HepG2 (cell line): ENCODE measurements around the gene BFSP1. TPM values are rescaled to one million over a fixed set of nuclear protein-coding genes. Genes with fewer than 3 reads are reported as not detected.

Source experiments
- ARID2 ChIP-seq: sonication (generic); formaldehyde crosslinking; IDR thresholded peaks from 2 replicates; pipeline ENCODE4 v1.8.1; 2022; ENCODE audit warnings: mild to moderate bottlenecking, missing genetic modification reagents, borderline replicate concordance
- ATF1 ChIP-seq: IDR thresholded peaks from 2 replicates; pipeline ENCODE4 v1.6.1; 2016; ENCODE audit warnings: mild to moderate bottlenecking, control low read depth
- BCL6 ChIP-seq: IDR thresholded peaks from 2 replicates; pipeline ENCODE4 v1.6.1; 2016; ENCODE audit warnings: missing genetic modification reagents, missing compliant biosample characterization
- CEBPG ChIP-seq: IDR thresholded peaks from 2 replicates; pipeline ENCODE4 v1.6.1; 2016
- EP300 ChIP-seq, 3 experiments: sonication (generic) in 1 of 3; formaldehyde crosslinking in 1 of 3; IDR thresholded peaks; 2 replicates each; pipeline versions ENCODE4 v1.5.1 to v1.6.1; 2011 to 2020; ENCODE audit warnings: low read depth in 2 of 3, low read length in 2 of 3, borderline replicate concordance in 1 of 3, improper control_type of control experiment in 1 of 3, mild to moderate bottlenecking in 1 of 3, missing genetic modification reagents in 1 of 3, moderate library complexity in 1 of 3
- FOXA3 ChIP-seq: IDR thresholded peaks from 2 replicates; pipeline ENCODE4 v1.6.1; 2016; ENCODE audit warnings: missing genetic modification reagents, missing compliant biosample characterization
- GATAD2A ChIP-seq: IDR thresholded peaks from 2 replicates; pipeline ENCODE4 v1.6.1; 2016
- HMG20A ChIP-seq: IDR thresholded peaks from 2 replicates; pipeline ENCODE4 v1.6.1; 2016; ENCODE audit warnings: borderline replicate concordance
- HNF4A ChIP-seq: sonication (generic); formaldehyde crosslinking; IDR thresholded peaks from 2 replicates; pipeline ENCODE4 v1.4.0; 2020; ENCODE audit warnings: missing genetic modification reagents
- JDP2 ChIP-seq: sonication (generic); formaldehyde crosslinking; IDR thresholded peaks from 2 replicates; pipeline ENCODE4 v1.8.1; 2022; ENCODE audit warnings: missing genetic modification reagents, borderline replicate concordance
- MAX ChIP-seq: IDR thresholded peaks from 2 replicates; pipeline ENCODE4 v1.6.1; 2012; ENCODE audit warnings: inconsistent platforms
- NFKBIZ ChIP-seq: IDR thresholded peaks from 2 replicates; pipeline ENCODE4 v1.6.1; 2018; ENCODE audit warnings: missing genetic modification reagents, missing compliant biosample characterization
- REL ChIP-seq: sonication (generic); formaldehyde crosslinking; conservative IDR thresholded peaks from 2 replicates; pipeline ENCODE4 v1.8.0; 2022; ENCODE audit warnings: mild to moderate bottlenecking, missing genetic modification reagents, moderate library complexity
- RERE ChIP-seq: IDR thresholded peaks from 2 replicates; pipeline ENCODE4 v1.6.1; 2016; ENCODE audit warnings: low read depth, missing genetic modification reagents, missing compliant biosample characterization
- SOX13 ChIP-seq, 3 experiments: fragments of 450-650 bp in 1 of 3; sonication (generic) in 1 of 3; formaldehyde crosslinking in 1 of 3; IDR thresholded peaks in 2 of 3; conservative IDR thresholded peaks in 1 of 3; 2 replicates each; pipeline versions ENCODE4 v1.5.0 to v1.6.1; 2016 to 2020; ENCODE audit warnings: antibody characterized with exemption in 1 of 3, mild to moderate bottlenecking in 1 of 3, missing compliant biosample characterization in 1 of 3, missing genetic modification reagents in 1 of 3, moderate library complexity in 1 of 3
- SOX5 ChIP-seq: IDR thresholded peaks from 2 replicates; pipeline ENCODE4 v1.6.1; 2016; ENCODE audit warnings: borderline replicate concordance
- TBX2 ChIP-seq: sonication (generic); formaldehyde crosslinking; IDR thresholded peaks from 2 replicates; pipeline ENCODE4 v1.5.0; 2020; ENCODE audit warnings: missing genetic modification reagents, mild to moderate bottlenecking, borderline replicate concordance
- TP53 ChIP-seq: sonication (generic); formaldehyde crosslinking; conservative IDR thresholded peaks from 2 replicates; pipeline ENCODE4 v1.4.0; 2020; ENCODE audit warnings: missing genetic modification reagents
- TRAFD1 ChIP-seq: sonication (generic); formaldehyde crosslinking; IDR thresholded peaks from 2 replicates; pipeline ENCODE4 v1.5.1; 2020; ENCODE audit warnings: missing genetic modification reagents, mild to moderate bottlenecking, borderline replicate concordance
- ZNF331 ChIP-seq: sonication (generic); formaldehyde crosslinking; IDR thresholded peaks from 2 replicates; pipeline ENCODE4 v1.4.0; 2020; ENCODE audit warnings: missing genetic modification reagents
- ZNF607 ChIP-seq: sonication (generic); formaldehyde crosslinking; IDR thresholded peaks from 2 replicates; pipeline ENCODE4 v1.5.1; 2020; ENCODE audit warnings: missing genetic modification reagents, mild to moderate bottlenecking, borderline replicate concordance
- ZSCAN5A ChIP-seq: sonication (generic); formaldehyde crosslinking; IDR thresholded peaks from 2 replicates; pipeline ENCODE4 v1.8.0; 2022; ENCODE audit warnings: mild to moderate bottlenecking, missing genetic modification reagents, borderline replicate concordance
- polyA plus RNA-seq, 8 experiments: library from polyadenylated mRNA; depleted of rRNA in 3 of 8; stranded (reverse) in 7 of 8; unstranded in 1 of 8; fragments of >200 nt; fragmentation: Illumina TruSeq in 4 of 8; extraction: Trizol in 4 of 8; gene quantifications; 2 replicates each; pipeline versions ENCODE4 v1.2.1 to v1.2.3, GENCODE V29; 2011 to 2016; ENCODE audit warnings: low read depth in 4 of 8, missing spikeins in 1 of 8, mixed read lengths in 1 of 8; ENCODE audit not compliant: insufficient read depth in 1 of 8
- total RNA-seq, 5 experiments: library from RNA; depleted of rRNA; stranded (reverse); fragments of >200 nt; fragmentation: Illumina TruSeq; extraction: Trizol; gene quantifications; 2 replicates each; pipeline ENCODE4 v1.2.3, GENCODE V29; 2016; ENCODE audit warnings: low read depth in 1 of 5

BFSP1 gene
- total and polyA plus RNA-seq, 2 of the 13 experiments (the other 11 are each of a cell fraction or from before 2014, with no cell fraction given), result 0.22 to 0.26 TPM

- TF ChIP-seq BCL6, result 0 out of 2 replicates have a peak, but pooled peaks have one; percentile 33
- no peak for TF ChIP-seq MAX
- no peak for TF ChIP-seq ZNF607 (CRISPR knock-in tag)
- TF ChIP-seq TP53 (CRISPR knock-in tag), result no peak
- 0 out of 2 replicates have a peak, but pooled peaks have one; percentile 23 for TF ChIP-seq GATAD2A (CRISPR knock-in tag)
- TF ChIP-seq NFKBIZ (CRISPR knock-in tag), result no peak
- no peak for TF ChIP-seq JDP2 (CRISPR knock-in tag)
- TF ChIP-seq TRAFD1 (CRISPR knock-in tag), result no peak
- peak; percentile 61 for TF ChIP-seq FOXA3 (CRISPR knock-in tag)
- TF ChIP-seq HNF4A (CRISPR knock-in tag), result 0 out of 2 replicates have a peak, but pooled peaks have one; percentile 10
- TF ChIP-seq ATF1, result 0 out of 2 replicates have a peak, but pooled peaks have one; percentile 15
- TF ChIP-seq EP300 (IDR thresholded peaks at IDR 0.05; ENCODE audit: low read depth in 2 of 2, low read length in 2 of 2), result peak in 1 of 2 experiments; percentile 45; a peak in 2 of 4 replicates
- TF ChIP-seq EP300 (CRISPR knock-in tag; IDR thresholded peaks at IDR 0.05; ENCODE audit: borderline replicate concordance), result no peak
- TF ChIP-seq HMG20A (CRISPR knock-in tag), result no peak
- TF ChIP-seq ZNF331, result no peak
- 0 out of 2 replicates have a peak, but pooled peaks have one; percentile 32 for TF ChIP-seq ZSCAN5A (CRISPR knock-in tag)
- peak; percentile 32; the same call in 1 of the 2 replicates for TF ChIP-seq CEBPG (CRISPR knock-in tag)
- TF ChIP-seq RERE (CRISPR knock-in tag), result 0 out of 2 replicates have a peak, but pooled peaks have one; percentile 39
- TF ChIP-seq SOX5, result peak; percentile 75; the same call in 1 of the 2 replicates
- no peak for TF ChIP-seq REL (CRISPR knock-in tag)
- no peak for TF ChIP-seq ARID2 (CRISPR knock-in tag)
- TF ChIP-seq SOX13 (IDR thresholded peaks at IDR 0.05), result peak; percentile 45; the same call in 1 of the 2 replicates
- peak in 1 of 2 experiments; percentile 91; a peak in 2 of 4 replicates for TF ChIP-seq SOX13 (CRISPR knock-in tag; conservative IDR thresholded peaks at IDR 0.05 in 1 of 2, IDR thresholded peaks at IDR 0.05 in 1 of 2)
- TF ChIP-seq TBX2, result 0 out of 2 replicates have a peak, but pooled peaks have one; percentile 32
Observed at GRCh38 chr20:17444091-17444490, 87.1 kb downstream of the BFSP1 start (continued).
